WTC11 (cell line): Measurements from ENCODE around the gene CASTOR2. TPM values are rescaled to one million over a fixed set of nuclear protein-coding genes. Genes with fewer than 3 reads are reported as not detected.

Source experiments
- ATAC-seq: fragments of 200-7000 bp; cut with Tn5 transposase; 2 replicates; pipeline ENCODE4 v1.10.0; 2021; ENCODE audit warnings: mild to moderate bottlenecking, moderate library complexity
- CTCF ChIA-PET: fragments of 300-600 bp; sonication (Branson Sonifier 250); formaldehyde crosslinking; loops from one replicate; lab custom pipeline; 2021; ENCODE audit warnings: antibody characterized with exemption; lab: Charles Lee
- POLR2A ChIA-PET: fragments of 350-600 bp; sonication (Branson Sonifier 250); formaldehyde crosslinking; loops from one replicate; lab custom pipeline; 2021; ENCODE audit warnings: antibody characterized with exemption; lab: Charles Lee
- DNase-seq: peaks from one replicate; pipeline ENCODE4 v3.0.0; 2021; ENCODE audit warnings: low spot score
- H3K27ac Mint-ChIP-seq: 2 replicates; pipeline ENCODE4 v1.8.0; 2021; ENCODE audit warnings: mixed read lengths
- H3K27me3 Mint-ChIP-seq: 2 replicates; pipeline ENCODE4 v1.8.0; 2021; ENCODE audit warnings: low read depth, mild to moderate bottlenecking, moderate library complexity, mixed read lengths
- H3K36me3 Mint-ChIP-seq: 2 replicates; pipeline ENCODE4 v1.8.0; 2021; ENCODE audit warnings: mixed read lengths
- H3K4me1 Mint-ChIP-seq: 2 replicates; pipeline ENCODE4 v1.8.0; 2022; ENCODE audit warnings: mixed read lengths
- H3K4me3 Mint-ChIP-seq: 2 replicates; pipeline ENCODE4 v1.8.0; 2021; ENCODE audit warnings: mild to moderate bottlenecking, moderate library complexity, mixed read lengths
- H3K9me3 Mint-ChIP-seq: 2 replicates; pipeline ENCODE4 v1.8.0; 2021; ENCODE audit warnings: mixed read lengths
- CBFB ChIP-seq: sonication (generic); formaldehyde crosslinking; IDR thresholded peaks from 2 replicates; pipeline ENCODE4 v1.8.1; 2022; ENCODE audit warnings: mild to moderate bottlenecking, low read depth, missing genetic modification reagents
- CREM ChIP-seq: sonication (generic); formaldehyde crosslinking; IDR thresholded peaks from 2 replicates; pipeline ENCODE4 v1.8.1; 2022; ENCODE audit warnings: mild to moderate bottlenecking, missing genetic modification reagents, moderate library complexity
- ELF4 ChIP-seq: sonication (generic); formaldehyde crosslinking; IDR thresholded peaks from 2 replicates; pipeline ENCODE4 v1.8.1; 2022; ENCODE audit warnings: low read depth, mild to moderate bottlenecking, moderate library complexity, missing genetic modification reagents
- ESRRA ChIP-seq: sonication (generic); formaldehyde crosslinking; IDR thresholded peaks from 2 replicates; pipeline ENCODE4 v1.8.1; 2022; ENCODE audit warnings: mild to moderate bottlenecking, missing genetic modification reagents, borderline replicate concordance
- FOXJ3 ChIP-seq: sonication (generic); formaldehyde crosslinking; IDR thresholded peaks from 2 replicates; pipeline ENCODE4 v1.9.0; 2021; ENCODE audit warnings: missing genetic modification reagents, mild to moderate bottlenecking, borderline replicate concordance
- FOXK1 ChIP-seq: sonication (generic); formaldehyde crosslinking; IDR thresholded peaks from 2 replicates; pipeline ENCODE4 v1.8.0; 2022; ENCODE audit warnings: mild to moderate bottlenecking, moderate library complexity, missing genetic modification reagents
- FOXP1 ChIP-seq: sonication (generic); formaldehyde crosslinking; IDR thresholded peaks from 2 replicates; pipeline ENCODE4 v1.8.0; 2022; ENCODE audit warnings: missing genetic modification reagents, mild to moderate bottlenecking, moderate library complexity, borderline replicate concordance
- GABPB1 ChIP-seq: sonication (generic); formaldehyde crosslinking; IDR thresholded peaks from 2 replicates; pipeline ENCODE4 v1.8.1; 2023; ENCODE audit warnings: mild to moderate bottlenecking, missing genetic modification reagents
- HMGXB4 ChIP-seq: sonication (generic); formaldehyde crosslinking; IDR thresholded peaks from 2 replicates; pipeline ENCODE4 v1.8.1; 2023; ENCODE audit warnings: mild to moderate bottlenecking, moderate library complexity, missing genetic modification reagents
- IRF1 ChIP-seq: sonication (generic); formaldehyde crosslinking; IDR thresholded peaks from 2 replicates; pipeline ENCODE4 v1.8.0; 2023; ENCODE audit warnings: missing genetic modification reagents
- JAZF1 ChIP-seq: fragments of 250-450 bp; sonication (Bioruptor Pico); IDR thresholded peaks from 2 replicates; pipeline ENCODE4 v1.9.0; 2021; ENCODE audit warnings: moderate library complexity, mild to moderate bottlenecking, inconsistent platforms
- NFYB ChIP-seq: sonication (generic); formaldehyde crosslinking; conservative IDR thresholded peaks from 2 replicates; pipeline ENCODE4 v1.8.0; 2022; ENCODE audit warnings: low read depth, missing genetic modification reagents
- OVOL2 ChIP-seq: fragments of 250-450 bp; sonication (Bioruptor Pico); IDR thresholded peaks from 2 replicates; pipeline ENCODE4 v1.9.0; 2021; ENCODE audit warnings: mild to moderate bottlenecking, borderline replicate concordance
- SMAD3 ChIP-seq: sonication (generic); formaldehyde crosslinking; IDR thresholded peaks from 2 replicates; pipeline ENCODE4 v1.8.0; 2022; ENCODE audit warnings: missing genetic modification reagents, mild to moderate bottlenecking, borderline replicate concordance
- TCF7 ChIP-seq: sonication (generic); formaldehyde crosslinking; IDR thresholded peaks from 2 replicates; pipeline ENCODE4 v1.8.0; 2022; ENCODE audit warnings: mild to moderate bottlenecking, low read depth, missing genetic modification reagents, moderate library complexity
- ZNF138 ChIP-seq: sonication (generic); formaldehyde crosslinking; conservative IDR thresholded peaks from 2 replicates; pipeline ENCODE4 v1.8.1; 2022; ENCODE audit warnings: mild to moderate bottlenecking, moderate library complexity, missing genetic modification reagents
- ZNF281 ChIP-seq: sonication (generic); formaldehyde crosslinking; IDR thresholded peaks from 2 replicates; pipeline ENCODE4 v1.8.0; 2023; ENCODE audit warnings: mild to moderate bottlenecking, missing genetic modification reagents
- total RNA-seq: library from RNA; stranded (reverse); gene quantifications from 3 replicates; pipeline ENCODE4 v1.2.3, GENCODE V29; 2021
- TF ChIP-seq, protein P1 (sequence below): sonication (generic); formaldehyde crosslinking; IDR thresholded peaks from 2 replicates; pipeline ENCODE4 v1.8.0; 2022; ENCODE audit warnings: missing genetic modification reagents
- TF ChIP-seq, protein P2 (sequence below): sonication (generic); formaldehyde crosslinking; IDR thresholded peaks from 2 replicates; pipeline ENCODE4 v1.8.1; 2022; ENCODE audit warnings: low read depth, mild to moderate bottlenecking, moderate library complexity, missing genetic modification reagents, borderline replicate concordance
- TF ChIP-seq, protein P3 (sequence below): sonication (generic); formaldehyde crosslinking; IDR thresholded peaks from 2 replicates; pipeline ENCODE4 v1.8.1; 2022; ENCODE audit warnings: mild to moderate bottlenecking, missing genetic modification reagents, moderate library complexity, borderline replicate concordance
- TF ChIP-seq, protein P4 (sequence below): fragments of 250-450 bp; sonication (Bioruptor Pico); IDR thresholded peaks from 2 replicates; pipeline ENCODE4 v2.1.2; 2022; ENCODE audit warnings: mild to moderate bottlenecking, moderate library complexity
- TF ChIP-seq, protein P5 (sequence below): fragments of 250-450 bp; sonication (Bioruptor Pico); IDR thresholded peaks from 2 replicates; pipeline ENCODE4 v1.9.0; 2021; ENCODE audit warnings: mild to moderate bottlenecking

CASTOR2 gene
- total RNA-seq, 1 experiment from 2014 or later, result 38.7 TPM

DNA sequence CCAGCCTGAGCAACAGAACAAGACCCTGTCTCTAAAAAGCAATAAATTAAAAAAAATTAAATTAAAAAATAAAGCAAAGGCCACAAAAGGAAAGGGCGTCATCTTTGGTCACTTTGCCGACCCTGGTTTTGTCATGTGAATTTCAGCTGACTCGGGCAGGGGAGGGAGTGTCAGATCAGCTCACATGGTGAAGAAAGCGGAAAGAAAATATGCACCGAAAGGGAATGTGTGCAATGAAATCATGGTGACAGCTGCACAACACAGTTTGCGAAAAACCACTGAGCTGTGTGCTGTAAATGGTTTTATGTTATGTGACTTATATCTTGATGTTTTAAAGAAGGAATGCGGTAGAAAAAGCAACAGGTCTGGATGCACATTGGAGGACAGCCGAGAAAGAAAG, 69.3 kb downstream of the CASTOR2 start:
- no peaks in the 10 kb centered on the region for H3K36me3 Mint-ChIP-seq
- POLR2A ChIA-PET, result interaction anchor here (0.7 kb wide), 1 partner anchor 487 kb away, joined by 5 read pairs; no protein-coding TSS in a partner anchor
- no peak for ATAC-seq
- DNase-seq, result no peak
- H3K4me1 Mint-ChIP-seq, result no peaks in the 10 kb centered on the region
- H3K4me3 Mint-ChIP-seq, result no peak overlapping the region
- H3K9me3 Mint-ChIP-seq, result no peaks in the 10 kb centered on the region
- no peak overlapping the region for H3K27ac Mint-ChIP-seq
- CTCF ChIA-PET, result interaction anchor here (3.5 kb wide), 1 partner anchor 12 kb away, joined by 18 read pairs; no protein-coding TSS in a partner anchor
- H3K27me3 Mint-ChIP-seq, result no peaks in the 10 kb centered on the region
- TF ChIP-seq FOXP1 (CRISPR knock-in tag), result no peak
- TF ChIP-seq SMAD3 (CRISPR knock-in tag), result no peak
- TF ChIP-seq FOXK1 (CRISPR knock-in tag), result no peak
- no peak for TF ChIP-seq TCF7
- no peak for TF ChIP-seq CBFB (CRISPR knock-in tag)
- no peak for TF ChIP-seq HMGXB4 (CRISPR knock-in tag)
- TF ChIP-seq, protein P1, sequence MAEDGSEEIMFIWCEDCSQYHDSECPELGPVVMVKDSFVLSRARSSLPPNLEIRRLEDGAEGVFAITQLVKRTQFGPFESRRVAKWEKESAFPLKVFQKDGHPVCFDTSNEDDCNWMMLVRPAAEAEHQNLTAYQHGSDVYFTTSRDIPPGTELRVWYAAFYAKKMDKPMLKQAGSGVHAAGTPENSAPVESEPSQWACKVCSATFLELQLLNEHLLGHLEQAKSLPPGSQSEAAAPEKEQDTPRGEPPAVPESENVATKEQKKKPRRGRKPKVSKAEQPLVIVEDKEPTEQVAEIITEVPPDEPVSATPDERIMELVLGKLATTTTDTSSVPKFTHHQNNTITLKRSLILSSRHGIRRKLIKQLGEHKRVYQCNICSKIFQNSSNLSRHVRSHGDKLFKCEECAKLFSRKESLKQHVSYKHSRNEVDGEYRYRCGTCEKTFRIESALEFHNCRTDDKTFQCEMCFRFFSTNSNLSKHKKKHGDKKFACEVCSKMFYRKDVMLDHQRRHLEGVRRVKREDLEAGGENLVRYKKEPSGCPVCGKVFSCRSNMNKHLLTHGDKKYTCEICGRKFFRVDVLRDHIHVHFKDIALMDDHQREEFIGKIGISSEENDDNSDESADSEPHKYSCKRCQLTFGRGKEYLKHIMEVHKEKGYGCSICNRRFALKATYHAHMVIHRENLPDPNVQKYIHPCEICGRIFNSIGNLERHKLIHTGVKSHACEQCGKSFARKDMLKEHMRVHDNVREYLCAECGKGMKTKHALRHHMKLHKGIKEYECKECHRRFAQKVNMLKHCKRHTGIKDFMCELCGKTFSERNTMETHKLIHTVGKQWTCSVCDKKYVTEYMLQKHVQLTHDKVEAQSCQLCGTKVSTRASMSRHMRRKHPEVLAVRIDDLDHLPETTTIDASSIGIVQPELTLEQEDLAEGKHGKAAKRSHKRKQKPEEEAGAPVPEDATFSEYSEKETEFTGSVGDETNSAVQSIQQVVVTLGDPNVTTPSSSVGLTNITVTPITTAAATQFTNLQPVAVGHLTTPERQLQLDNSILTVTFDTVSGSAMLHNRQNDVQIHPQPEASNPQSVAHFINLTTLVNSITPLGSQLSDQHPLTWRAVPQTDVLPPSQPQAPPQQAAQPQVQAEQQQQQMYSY (CRISPR knock-in tag), result no peak
- no peak for TF ChIP-seq ESRRA (CRISPR knock-in tag)
- TF ChIP-seq NFYB, result no peak
- no peak for TF ChIP-seq JAZF1 (CRISPR knock-in tag)
- TF ChIP-seq, protein P2, sequence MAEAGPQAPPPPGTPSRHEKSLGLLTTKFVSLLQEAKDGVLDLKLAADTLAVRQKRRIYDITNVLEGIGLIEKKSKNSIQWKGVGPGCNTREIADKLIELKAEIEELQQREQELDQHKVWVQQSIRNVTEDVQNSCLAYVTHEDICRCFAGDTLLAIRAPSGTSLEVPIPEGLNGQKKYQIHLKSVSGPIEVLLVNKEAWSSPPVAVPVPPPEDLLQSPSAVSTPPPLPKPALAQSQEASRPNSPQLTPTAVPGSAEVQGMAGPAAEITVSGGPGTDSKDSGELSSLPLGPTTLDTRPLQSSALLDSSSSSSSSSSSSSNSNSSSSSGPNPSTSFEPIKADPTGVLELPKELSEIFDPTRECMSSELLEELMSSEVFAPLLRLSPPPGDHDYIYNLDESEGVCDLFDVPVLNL (CRISPR knock-in tag), result no peak
- no peak for TF ChIP-seq OVOL2 (CRISPR knock-in tag)
- TF ChIP-seq, protein P3, sequence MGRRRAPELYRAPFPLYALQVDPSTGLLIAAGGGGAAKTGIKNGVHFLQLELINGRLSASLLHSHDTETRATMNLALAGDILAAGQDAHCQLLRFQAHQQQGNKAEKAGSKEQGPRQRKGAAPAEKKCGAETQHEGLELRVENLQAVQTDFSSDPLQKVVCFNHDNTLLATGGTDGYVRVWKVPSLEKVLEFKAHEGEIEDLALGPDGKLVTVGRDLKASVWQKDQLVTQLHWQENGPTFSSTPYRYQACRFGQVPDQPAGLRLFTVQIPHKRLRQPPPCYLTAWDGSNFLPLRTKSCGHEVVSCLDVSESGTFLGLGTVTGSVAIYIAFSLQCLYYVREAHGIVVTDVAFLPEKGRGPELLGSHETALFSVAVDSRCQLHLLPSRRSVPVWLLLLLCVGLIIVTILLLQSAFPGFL (CRISPR knock-in tag), result no peak

- no peaks in the 10 kb centered on the region for H3K9me3 Mint-ChIP-seq
- H3K4me1 Mint-ChIP-seq, result peaks cover 12% of the 10 kb centered on the region
- H3K27me3 Mint-ChIP-seq, result no peaks in the 10 kb centered on the region
- DNase-seq, result no peak
- CTCF ChIA-PET, result interaction anchor here (0.6 to 3.5 kb wide), 3 partner anchors 8 to 27 kb away, joined by 3 to 15 read pairs (median 3); no protein-coding TSS in a partner anchor
- H3K36me3 Mint-ChIP-seq, result peaks cover 8% of the 10 kb centered on the region
- no peak overlapping the region for H3K27ac Mint-ChIP-seq
- POLR2A ChIA-PET, result no interaction called here
- TF ChIP-seq ELF4, result no peak
- TF ChIP-seq, protein P4, sequence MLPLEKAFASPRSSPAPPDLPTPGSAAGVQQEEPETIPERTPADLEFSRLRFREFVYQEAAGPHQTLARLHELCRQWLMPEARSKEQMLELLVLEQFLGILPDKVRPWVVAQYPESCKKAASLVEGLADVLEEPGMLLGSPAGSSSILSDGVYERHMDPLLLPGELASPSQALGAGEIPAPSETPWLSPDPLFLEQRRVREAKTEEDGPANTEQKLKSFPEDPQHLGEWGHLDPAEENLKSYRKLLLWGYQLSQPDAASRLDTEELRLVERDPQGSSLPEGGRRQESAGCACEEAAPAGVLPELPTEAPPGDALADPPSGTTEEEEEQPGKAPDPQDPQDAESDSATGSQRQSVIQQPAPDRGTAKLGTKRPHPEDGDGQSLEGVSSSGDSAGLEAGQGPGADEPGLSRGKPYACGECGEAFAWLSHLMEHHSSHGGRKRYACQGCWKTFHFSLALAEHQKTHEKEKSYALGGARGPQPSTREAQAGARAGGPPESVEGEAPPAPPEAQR (CRISPR knock-in tag), result no peak
- TF ChIP-seq GABPB1 (CRISPR knock-in tag), result no peak
- TF ChIP-seq, protein P5, sequence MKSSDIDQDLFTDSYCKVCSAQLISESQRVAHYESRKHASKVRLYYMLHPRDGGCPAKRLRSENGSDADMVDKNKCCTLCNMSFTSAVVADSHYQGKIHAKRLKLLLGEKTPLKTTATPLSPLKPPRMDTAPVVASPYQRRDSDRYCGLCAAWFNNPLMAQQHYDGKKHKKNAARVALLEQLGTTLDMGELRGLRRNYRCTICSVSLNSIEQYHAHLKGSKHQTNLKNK (CRISPR knock-in tag), result no peak
- TF ChIP-seq CREM (CRISPR knock-in tag), result no peak
- TF ChIP-seq ZNF281 (CRISPR knock-in tag), result no peak
- no peak for TF ChIP-seq FOXJ3 (CRISPR knock-in tag)
- no peak for TF ChIP-seq ZNF138 (CRISPR knock-in tag)
- TF ChIP-seq NFYB, result no peak
- TF ChIP-seq IRF1 (CRISPR knock-in tag), result no peak
- ATAC-seq, result peak; percentile 49
- H3K4me3 Mint-ChIP-seq, result no peak overlapping the region
Measured at GRCh38 chr7:75038508-75038907, 74.0 kb downstream of the CASTOR2 start.
